K562 (cell line): Measurements from ENCODE around the gene OR52E5. TPM values are rescaled to one million over a fixed set of nuclear protein-coding genes. Genes with fewer than 3 reads are reported as not detected.

Experiments used
- ATAC-seq: fragments of 200-7000 bp; cut with Tn5 transposase; 3 replicates; pipeline ENCODE4 v1.9.1; 2020; ENCODE audit warnings: moderate library complexity
- BruUV-seq: library from RNA; stranded (reverse); fragments of 400-500 nt; replicated peaks from 2 replicates; lab custom pipeline; 2021; lab: Mats Ljungman, UMichigan
- CTCF ChIA-PET: fragments of 300-600 bp; formaldehyde crosslinking; extraction: SDS; loops from one replicate; lab custom pipeline; 2021; ENCODE audit warnings: low intra/inter-chr PET ratio; lab: Yijun Ruan, JAX
- POLR2A ChIA-PET: fragments of 300-600, 350-650 bp; sonication (Branson Sonifier 250); formaldehyde crosslinking; extraction: SDS; loops from one replicate; lab custom pipeline; 2021; ENCODE audit warnings: antibody characterized with exemption, inconsistent platforms; lab: Yijun Ruan, JAX
- DNase-seq, 4 experiments: peaks; one replicate each; pipeline versions ENCODE4 v3.0.0 to v3.0.0-alpha.2; 2011 to 2018; ENCODE audit warnings: low spot score in 3 of 4, mixed read lengths in 3 of 4; ENCODE audit errors: extremely low read depth in 1 of 4
- FAIRE-seq: peaks from 2 replicates; lab custom pipeline; 2011; peaks lifted over from hg19 to GRCh38; lab: Jason Lieb, UNC
- H2AFZ ChIP-seq: 2 replicates; pipeline ENCODE4 v1.6.0; 2011; ENCODE audit warnings: low read depth, low read length, control low read depth, inconsistent platforms
- H3K27ac ChIP-seq: fragments of 200-600 bp; 3 replicates; pipeline ENCODE4 v1.8.0; 2011; ENCODE audit warnings: low read depth, mild to moderate bottlenecking, control low read depth, inconsistent platforms, low read length, moderate library complexity, mixed read lengths; ENCODE audit errors: extremely low read depth
- H3K27me3 ChIP-seq, 2 experiments: fragments of 300-600 bp in 1 of 2; 2 replicates in 1 of 2; 3 replicates in 1 of 2; pipeline versions ENCODE4 v1.6.0 to v1.8.0; 2011; ENCODE audit warnings: inconsistent platforms in 2 of 2, low read length in 2 of 2, mild to moderate bottlenecking in 1 of 2, mixed read lengths in 1 of 2, moderate library complexity in 1 of 2; ENCODE audit not compliant: control insufficient read depth in 2 of 2, insufficient read depth in 2 of 2
- H3K36me3 ChIP-seq: fragments of 300-600 bp; 3 replicates; pipeline ENCODE4 v1.8.0; 2011; ENCODE audit warnings: mild to moderate bottlenecking, low read length, inconsistent platforms; ENCODE audit not compliant: control insufficient read depth, insufficient read depth
- H3K4me1 ChIP-seq, 2 experiments: fragments of 200-600 bp in 1 of 2; replicated peaks in 1 of 2; 2 replicates in 1 of 2; 3 replicates in 1 of 2; pipeline versions ENCODE4 v1.5.1 to v1.8.0; 2011; ENCODE audit warnings: inconsistent platforms in 2 of 2, low read length in 2 of 2, mild to moderate bottlenecking in 1 of 2, mixed read lengths in 1 of 2, moderate library complexity in 1 of 2; ENCODE audit not compliant: control insufficient read depth in 2 of 2, insufficient read depth in 2 of 2
- H3K4me2 ChIP-seq: 2 replicates; pipeline ENCODE4 v1.6.1; 2011; ENCODE audit warnings: low read length, control low read depth, inconsistent platforms, mixed read lengths; ENCODE audit not compliant: insufficient read depth
- H3K4me3 ChIP-seq: fragments of 200-600 bp; sonication (generic), shearing (Covaris generic); 2 replicates; pipeline ENCODE4 v1.5.1; 2016; ENCODE audit warnings: control low read depth, inconsistent platforms
- H3K79me2 ChIP-seq: fragments of 200-600 bp; 3 replicates; pipeline ENCODE4 v1.8.0; 2011; ENCODE audit warnings: low read length, inconsistent platforms; ENCODE audit not compliant: control insufficient read depth, insufficient read depth
- H3K9ac ChIP-seq, 2 experiments: 2 replicates each; pipeline versions ENCODE4 v1.6.0 to v1.6.1; 2011; ENCODE audit warnings: low read depth in 2 of 2, low read length in 2 of 2, control low read depth in 1 of 2, inconsistent platforms in 1 of 2, mild to moderate bottlenecking in 1 of 2, mixed read lengths in 1 of 2; ENCODE audit not compliant: insufficient read depth in 1 of 2
- H3K9me1 ChIP-seq: one replicate; pipeline ENCODE4 v1.6.0; 2011; ENCODE audit warnings: inconsistent platforms, mild to moderate bottlenecking, low read length, moderate library complexity; ENCODE audit not compliant: control insufficient read depth, insufficient read depth
- H3K9me3 ChIP-seq: replicated peaks from 2 replicates; pipeline ENCODE4 v1.5.1; 2011; ENCODE audit warnings: low read depth, low read length, inconsistent platforms; ENCODE audit not compliant: control insufficient read depth, insufficient read depth
- H4K20me1 ChIP-seq: replicated peaks from 2 replicates; pipeline ENCODE4 v1.6.1; 2011; ENCODE audit warnings: low read length, inconsistent platforms, mixed read lengths; ENCODE audit not compliant: control insufficient read depth, insufficient read depth
- HLTF ChIP-seq: fragments of 450-650 bp; IDR thresholded peaks from 2 replicates; pipeline ENCODE4 v1.6.1; 2016
- JUNB ChIP-seq: fragments of 450-650 bp; formaldehyde crosslinking; conservative IDR thresholded peaks from 2 replicates; pipeline ENCODE4 v1.4.0; 2020; ENCODE audit warnings: mild to moderate bottlenecking
- SMAD3 ChIP-seq: fragments of 450-650 bp; formaldehyde crosslinking; conservative IDR thresholded peaks from 2 replicates; pipeline ENCODE4 v1.4.0; 2020; ENCODE audit warnings: mild to moderate bottlenecking
- SMC3 ChIP-seq: conservative IDR thresholded peaks from 2 replicates; pipeline ENCODE4 v1.6.1; 2011; ENCODE audit warnings: low read depth, low read length, improper control_type of control experiment; ENCODE audit not compliant: insufficient read depth
- TRIM28 ChIP-seq: fragments of 450-650 bp; IDR thresholded peaks from 2 replicates; pipeline ENCODE4 v1.6.1; 2017
- WGBS: fragments of 100-300 bp; shearing (Covaris generic); methylation state at CpG from one replicate; pipeline ENCODE4 v1.1.6; 2016; ENCODE audit warnings: low coverage, mixed read lengths; ENCODE audit not compliant: insufficient coverage; ENCODE audit errors: missing lambda C conversion rate; 5-methylcytosine and 5-hydroxymethylcytosine counted together
- in situ Hi-C: fragments of 300-500 bp; cut with MboI; formaldehyde crosslinking; loops from 4 replicates; pipeline ENCODE4 v1.15.0; 2018; ENCODE audit warnings: inconsistent platforms, mixed read lengths
- intact Hi-C: fragments of 100-400 bp; cut with micrococcal nuclease; formaldehyde crosslinking; loops from 2 replicates; pipeline ENCODE4 v1.14.2; 2022
- polyA plus RNA-seq, 8 experiments: library from polyadenylated mRNA; depleted of rRNA in 4 of 8; stranded (reverse) in 5 of 8; unstranded in 3 of 8; fragments of >200 nt; fragmentation: Nextera tagmentation in 2 of 8; fragmentation: Illumina TruSeq in 1 of 8; extraction: Ambion mirVana in 2 of 8; extraction: Trizol in 1 of 8; gene quantifications; 2 replicates each; pipeline versions ENCODE4 v1.2.1 to v1.2.3, GENCODE V29; 2011 to 2014; ENCODE audit warnings: inconsistent platforms in 1 of 8, missing spikeins in 1 of 8
- total RNA-seq, 7 experiments: library from RNA; depleted of rRNA in 6 of 7; stranded (reverse); fragments of >200 nt in 6 of 7; fragmentation: Illumina TruSeq in 2 of 7; extraction: Trizol in 2 of 7; gene quantifications; 2 replicates each; pipeline versions ENCODE4 v1.2.1 to v1.2.3, GENCODE V29; 2011 to 2021; ENCODE audit warnings: low replicate concordance in 1 of 7
- TF ChIP-seq, protein P1 (sequence below): fragments of 450-650 bp; IDR thresholded peaks from 2 replicates; pipeline ENCODE4 v1.6.1; 2016
- TF ChIP-seq, protein P2 (sequence below): sonication (generic); formaldehyde crosslinking; IDR thresholded peaks from 2 replicates; pipeline ENCODE4 v1.9.0; 2022; ENCODE audit warnings: mild to moderate bottlenecking, missing genetic modification reagents
- TF ChIP-seq, protein P3 (sequence below): fragments of 250-450 bp; sonication (Bioruptor Pico); IDR thresholded peaks from 2 replicates; pipeline ENCODE4 v1.8.0; 2021; ENCODE audit warnings: moderate library complexity, mild to moderate bottlenecking, inconsistent platforms
- TF ChIP-seq, protein P4 (sequence below): fragments of 450-650 bp; IDR thresholded peaks from one replicate; pipeline ENCODE4 v1.6.1; 2018; ENCODE audit warnings: mild to moderate bottlenecking, moderate library complexity; ENCODE audit not compliant: partially characterized antibody

OR52E5 gene
- total and polyA plus RNA-seq, 9 of the 15 experiments (the other 6 are each of a cell fraction or from before 2014, with no cell fraction given) = not detected

DNA sequence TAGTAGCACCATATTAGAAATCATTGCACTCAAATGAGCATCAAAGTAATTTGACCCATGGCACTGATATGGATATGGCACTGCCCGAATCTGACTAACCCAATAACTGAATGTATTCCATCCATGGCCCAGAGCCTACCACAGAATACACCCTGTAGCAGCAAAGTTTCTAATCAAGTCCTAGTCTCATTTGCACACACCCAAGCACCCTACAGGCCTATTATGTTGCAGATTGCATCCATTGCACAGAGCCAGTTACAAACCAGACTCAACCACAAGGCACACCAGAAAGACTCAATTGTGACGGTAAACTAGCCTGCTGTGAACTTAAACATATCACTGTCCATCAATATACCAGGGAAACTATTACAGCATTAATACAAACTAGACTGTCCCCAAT, 6.5 kb downstream of the OR52E5 start:
- H4K20me1 ChIP-seq = no peaks in the 10 kb centered on the region
- CTCF ChIA-PET = no interaction called here
- no peak for DNase-seq
- BruUV-seq = no TSS peak
- H3K36me3 ChIP-seq = no peaks in the 10 kb centered on the region
- no peak overlapping the region for H2AFZ ChIP-seq
- in situ Hi-C loops = no loop called here
- no peaks in the 10 kb centered on the region for H3K9me3 ChIP-seq
- no peak for ATAC-seq
- POLR2A ChIA-PET = no interaction called here
- TF ChIP-seq TRIM28 (no peak), SMAD3 (CRISPR knock-in tag) (no peak), SMC3 (no peak), JUNB (CRISPR knock-in tag) (no peak), HLTF (no peak)
- TF ChIP-seq, protein P1, sequence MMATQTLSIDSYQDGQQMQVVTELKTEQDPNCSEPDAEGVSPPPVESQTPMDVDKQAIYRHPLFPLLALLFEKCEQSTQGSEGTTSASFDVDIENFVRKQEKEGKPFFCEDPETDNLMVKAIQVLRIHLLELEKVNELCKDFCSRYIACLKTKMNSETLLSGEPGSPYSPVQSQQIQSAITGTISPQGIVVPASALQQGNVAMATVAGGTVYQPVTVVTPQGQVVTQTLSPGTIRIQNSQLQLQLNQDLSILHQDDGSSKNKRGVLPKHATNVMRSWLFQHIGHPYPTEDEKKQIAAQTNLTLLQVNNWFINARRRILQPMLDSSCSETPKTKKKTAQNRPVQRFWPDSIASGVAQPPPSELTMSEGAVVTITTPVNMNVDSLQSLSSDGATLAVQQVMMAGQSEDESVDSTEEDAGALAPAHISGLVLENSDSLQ = no peak
- TF ChIP-seq, protein P2, sequence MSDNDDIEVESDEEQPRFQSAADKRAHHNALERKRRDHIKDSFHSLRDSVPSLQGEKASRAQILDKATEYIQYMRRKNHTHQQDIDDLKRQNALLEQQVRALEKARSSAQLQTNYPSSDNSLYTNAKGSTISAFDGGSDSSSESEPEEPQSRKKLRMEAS (CRISPR knock-in tag) = no peak
- TF ChIP-seq, protein P3, sequence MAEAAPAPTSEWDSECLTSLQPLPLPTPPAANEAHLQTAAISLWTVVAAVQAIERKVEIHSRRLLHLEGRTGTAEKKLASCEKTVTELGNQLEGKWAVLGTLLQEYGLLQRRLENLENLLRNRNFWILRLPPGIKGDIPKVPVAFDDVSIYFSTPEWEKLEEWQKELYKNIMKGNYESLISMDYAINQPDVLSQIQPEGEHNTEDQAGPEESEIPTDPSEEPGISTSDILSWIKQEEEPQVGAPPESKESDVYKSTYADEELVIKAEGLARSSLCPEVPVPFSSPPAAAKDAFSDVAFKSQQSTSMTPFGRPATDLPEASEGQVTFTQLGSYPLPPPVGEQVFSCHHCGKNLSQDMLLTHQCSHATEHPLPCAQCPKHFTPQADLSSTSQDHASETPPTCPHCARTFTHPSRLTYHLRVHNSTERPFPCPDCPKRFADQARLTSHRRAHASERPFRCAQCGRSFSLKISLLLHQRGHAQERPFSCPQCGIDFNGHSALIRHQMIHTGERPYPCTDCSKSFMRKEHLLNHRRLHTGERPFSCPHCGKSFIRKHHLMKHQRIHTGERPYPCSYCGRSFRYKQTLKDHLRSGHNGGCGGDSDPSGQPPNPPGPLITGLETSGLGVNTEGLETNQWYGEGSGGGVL = no peak
- TF ChIP-seq, protein P4, sequence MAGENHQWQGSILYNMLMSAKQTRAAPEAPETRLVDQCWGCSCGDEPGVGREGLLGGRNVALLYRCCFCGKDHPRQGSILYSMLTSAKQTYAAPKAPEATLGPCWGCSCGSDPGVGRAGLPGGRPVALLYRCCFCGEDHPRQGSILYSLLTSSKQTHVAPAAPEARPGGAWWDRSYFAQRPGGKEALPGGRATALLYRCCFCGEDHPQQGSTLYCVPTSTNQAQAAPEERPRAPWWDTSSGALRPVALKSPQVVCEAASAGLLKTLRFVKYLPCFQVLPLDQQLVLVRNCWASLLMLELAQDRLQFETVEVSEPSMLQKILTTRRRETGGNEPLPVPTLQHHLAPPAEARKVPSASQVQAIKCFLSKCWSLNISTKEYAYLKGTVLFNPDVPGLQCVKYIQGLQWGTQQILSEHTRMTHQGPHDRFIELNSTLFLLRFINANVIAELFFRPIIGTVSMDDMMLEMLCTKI = no peak
- TF ChIP-seq, all 486 proteins: peak for 0
- H3K27ac ChIP-seq = no peak overlapping the region
- H3K9ac ChIP-seq = no peak overlapping the region
- no peaks in the 10 kb centered on the region for H3K4me1 ChIP-seq
- no peaks in the 10 kb centered on the region for H3K9me1 ChIP-seq
- no peak overlapping the region for H3K4me3 ChIP-seq
- intact Hi-C loops = loop anchor here (10.0 kb wide), 1 partner anchor 405 kb away; no protein-coding TSS in a partner anchor
- FAIRE-seq = no peak
- no peaks in the 10 kb centered on the region for H3K79me2 ChIP-seq
- H3K4me2 ChIP-seq = no peak overlapping the region
- peaks cover 2 to 4% of the 10 kb centered on the region in 2 experiments; a peak in 3 of 5 replicates for H3K27me3 ChIP-seq
- WGBS = 0% methylated on average over 2 of the region's 2 CpGs
